A673 (cell line): ENCODE data around the gene HSD17B4. TPM values are rescaled to one million over a fixed set of nuclear protein-coding genes. Genes with fewer than 3 reads are reported as not detected.

Experiments used
- BruUV-seq: library from RNA; stranded (reverse); fragments of 400-500 nt; replicated peaks from 2 replicates; lab custom pipeline; 2021; lab: Mats Ljungman, UMichigan
- CTCF ChIA-PET: fragments of 300-600 bp; sonication (Branson Sonifier 250); formaldehyde crosslinking; loops from one replicate; lab custom pipeline; 2022; ENCODE audit warnings: antibody characterized with exemption; lab: Charles Lee
- POLR2A ChIA-PET: fragments of 300-600 bp; sonication (Branson Sonifier 250); formaldehyde crosslinking; loops from one replicate; lab custom pipeline; 2022; ENCODE audit warnings: antibody characterized with exemption; ENCODE audit not compliant: low non-redundant PET; lab: Charles Lee
- DNase-seq: peaks from one replicate; pipeline ENCODE4 v3.0.0-alpha.2; 2015; ENCODE audit warnings: low spot score
- H3K27ac ChIP-seq: fragments of 200-600 bp; sonication (generic); 2 replicates; pipeline ENCODE4 v1.5.1; 2016; ENCODE audit warnings: mixed run types, low read depth, mild to moderate bottlenecking, mixed read lengths, antibody characterized with exemption, low read length; ENCODE audit not compliant: poor library complexity, severe bottlenecking
- H3K27me3 ChIP-seq: fragments of 200-600 bp; sonication (generic); replicated peaks from 2 replicates; pipeline ENCODE4 v1.6.1; 2017; ENCODE audit warnings: mixed run types, low read depth, mild to moderate bottlenecking, mixed read lengths, antibody characterized with exemption, low read length; ENCODE audit not compliant: insufficient read depth, poor library complexity
- H3K36me3 ChIP-seq: fragments of 200-600 bp; sonication (generic); 2 replicates; pipeline ENCODE4 v1.6.1; 2016; ENCODE audit warnings: mixed run types, mild to moderate bottlenecking, mixed read lengths, antibody characterized with exemption, low read length; ENCODE audit not compliant: insufficient read depth, poor library complexity, severe bottlenecking
- H3K4me1 ChIP-seq: fragments of 200-600 bp; sonication (generic); 2 replicates; pipeline ENCODE4 v1.6.1; 2017; ENCODE audit warnings: mixed run types, mild to moderate bottlenecking, mixed read lengths, antibody characterized with exemption, low read length; ENCODE audit not compliant: insufficient read depth, poor library complexity, severe bottlenecking
- H3K4me3 ChIP-seq: fragments of 200-600 bp; sonication (generic); 2 replicates; pipeline ENCODE4 v1.5.1; 2016; ENCODE audit warnings: low read depth, mixed run types, mild to moderate bottlenecking, mixed read lengths, low read length; ENCODE audit not compliant: poor library complexity, severe bottlenecking
- H3K9me3 ChIP-seq: fragments of 200-600 bp; sonication (generic); 2 replicates; pipeline ENCODE4 v1.6.1; 2016; ENCODE audit warnings: mixed run types, low read depth, mild to moderate bottlenecking, mixed read lengths, antibody characterized with exemption, low read length; ENCODE audit not compliant: poor library complexity, severe bottlenecking
- EZH2 ChIP-seq: fragments of 200-600 bp; sonication (generic); IDR thresholded peaks from 2 replicates; pipeline ENCODE4 v1.6.1; 2017; ENCODE audit warnings: borderline replicate concordance, low read depth, mild to moderate bottlenecking, mixed read lengths, antibody characterized with exemption, low read length; ENCODE audit not compliant: poor library complexity, severe bottlenecking
- intact Hi-C: fragments of 100-400 bp; cut with micrococcal nuclease; formaldehyde crosslinking; loops from one replicate; pipeline ENCODE4 v1.10.0; 2022; ENCODE audit not compliant: unreplicated experiment
- total RNA-seq: library from RNA; stranded (reverse); gene quantifications from 2 replicates; pipeline ENCODE4 v1.2.3, GENCODE V29; 2021
- TF ChIP-seq, protein P1 (sequence below): fragments of 300-800, 200-600 bp; sonication (generic); conservative IDR thresholded peaks from 2 replicates; pipeline ENCODE4 v1.5.1; 2017; ENCODE audit warnings: low read depth, mild to moderate bottlenecking, antibody characterized with exemption, low read length, moderate library complexity, mixed read lengths

Gene HSD17B4
- total RNA-seq, 1 experiment from 2014 or later: 140 TPM

DNA sequence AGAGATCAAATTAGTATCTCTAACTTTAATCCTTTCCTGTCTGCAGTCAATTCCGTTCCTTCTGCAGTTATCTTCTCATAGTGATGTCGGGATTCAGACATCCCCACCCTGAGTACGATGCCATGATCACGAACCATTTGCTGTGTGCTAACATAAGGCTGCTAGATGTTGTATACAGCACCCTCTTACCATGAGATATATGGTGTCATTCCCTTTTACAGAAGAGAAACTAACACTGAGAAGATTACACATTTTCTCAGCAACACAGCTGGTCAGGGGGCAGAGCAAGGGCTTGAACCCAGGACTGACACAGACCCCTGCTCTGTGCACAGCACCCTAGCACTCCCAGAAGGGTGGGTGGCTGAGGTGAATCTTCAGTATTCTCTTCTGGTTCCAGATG, 46.9 kb upstream of the HSD17B4 start:
- intact Hi-C loops: no loop called here
- no peaks in the 10 kb centered on the region for H3K9me3 ChIP-seq
- H3K4me3 ChIP-seq: no peak overlapping the region
- no peak overlapping the region for H3K27ac ChIP-seq
- H3K36me3 ChIP-seq: no peaks in the 10 kb centered on the region
- ChIA-PET POLR2A (interaction anchor here (0.6 kb wide), 1 partner anchor 12 kb away, joined by 3 read pairs; no protein-coding TSS in a partner anchor), CTCF (no interaction called here)
- no peaks in the 10 kb centered on the region for H3K4me1 ChIP-seq
- H3K27me3 ChIP-seq: no peaks in the 10 kb centered on the region
- BruUV-seq: no TSS peak
- TF ChIP-seq EZH2: no peak
- TF ChIP-seq, protein P1, sequence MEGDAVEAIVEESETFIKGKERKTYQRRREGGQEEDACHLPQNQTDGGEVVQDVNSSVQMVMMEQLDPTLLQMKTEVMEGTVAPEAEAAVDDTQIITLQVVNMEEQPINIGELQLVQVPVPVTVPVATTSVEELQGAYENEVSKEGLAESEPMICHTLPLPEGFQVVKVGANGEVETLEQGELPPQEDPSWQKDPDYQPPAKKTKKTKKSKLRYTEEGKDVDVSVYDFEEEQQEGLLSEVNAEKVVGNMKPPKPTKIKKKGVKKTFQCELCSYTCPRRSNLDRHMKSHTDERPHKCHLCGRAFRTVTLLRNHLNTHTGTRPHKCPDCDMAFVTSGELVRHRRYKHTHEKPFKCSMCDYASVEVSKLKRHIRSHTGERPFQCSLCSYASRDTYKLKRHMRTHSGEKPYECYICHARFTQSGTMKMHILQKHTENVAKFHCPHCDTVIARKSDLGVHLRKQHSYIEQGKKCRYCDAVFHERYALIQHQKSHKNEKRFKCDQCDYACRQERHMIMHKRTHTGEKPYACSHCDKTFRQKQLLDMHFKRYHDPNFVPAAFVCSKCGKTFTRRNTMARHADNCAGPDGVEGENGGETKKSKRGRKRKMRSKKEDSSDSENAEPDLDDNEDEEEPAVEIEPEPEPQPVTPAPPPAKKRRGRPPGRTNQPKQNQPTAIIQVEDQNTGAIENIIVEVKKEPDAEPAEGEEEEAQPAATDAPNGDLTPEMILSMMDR: no peak
- DNase-seq: no peak

- Histone ChIP-seq H3K9me3 (no peaks in the 10 kb centered on the region), H3K36me3 (no peaks in the 10 kb centered on the region), H3K27me3 (no peaks in the 10 kb centered on the region), H3K4me3 (no peak overlapping the region), H3K27ac (no peak overlapping the region), H3K4me1 (no peaks in the 10 kb centered on the region)
- no peak for TF ChIP-seq EZH2
- TF ChIP-seq, protein P1: no peak
- BruUV-seq: no TSS peak
- DNase-seq: no peak
- CTCF ChIA-PET: no interaction called here
- intact Hi-C loops: no loop called here
- POLR2A ChIA-PET: no interaction called here
These were observed 45.7 kb upstream of the HSD17B4 start for GRCh38 chr5:119406551-119407110.

DNA sequence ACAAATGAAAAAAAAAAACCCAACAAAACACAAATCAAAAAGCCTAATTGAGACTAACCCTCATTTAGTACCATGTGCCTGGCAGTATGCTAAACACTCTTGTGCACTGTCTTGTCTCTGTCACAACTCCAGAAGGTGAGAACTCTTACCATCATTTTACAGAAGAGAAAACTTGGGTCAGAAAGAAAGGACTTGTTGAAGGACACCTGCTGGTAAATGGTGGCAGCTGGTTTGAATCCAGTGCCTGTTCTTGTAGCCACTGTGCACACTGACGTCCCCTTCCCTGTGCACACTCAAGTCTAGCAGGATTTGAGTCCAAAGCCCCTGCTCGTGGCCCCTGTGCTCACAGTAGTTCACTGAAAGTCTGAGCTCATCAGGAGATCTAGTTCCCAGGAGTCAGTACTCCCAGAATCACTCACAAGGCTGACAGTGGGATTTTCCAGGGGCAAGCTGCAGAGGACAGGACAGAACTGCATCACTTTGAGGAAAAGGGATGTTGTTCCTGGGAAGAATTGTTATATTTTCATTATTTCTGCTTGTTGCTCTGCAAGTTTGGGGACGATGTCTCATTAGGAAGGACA, 43.0 kb upstream of the HSD17B4 start:
- Histone ChIP-seq H3K9me3 (no peaks in the 10 kb centered on the region), H3K4me1 (peaks cover 10% of the 10 kb centered on the region), H3K27ac (no peak overlapping the region), H3K36me3 (no peaks in the 10 kb centered on the region), H3K27me3 (no peaks in the 10 kb centered on the region), H3K4me3 (no peak overlapping the region)
- intact Hi-C loops: no loop called here
- no peak for DNase-seq
- TF ChIP-seq, protein P1: no peak
- no peak for TF ChIP-seq EZH2
- POLR2A ChIA-PET: no interaction called here
- no TSS peak for BruUV-seq
- CTCF ChIA-PET: no interaction called here
